B cell (primary cell): ENCODE results near the gene BICDL1. TPM values are rescaled to one million over a fixed set of nuclear protein-coding genes. Genes with fewer than 3 reads are reported as not detected.

ENCODE experiments used
- ATAC-seq: fragments of 200-7000 bp; cut with Tn5 transposase; one replicate; pipeline ENCODE4 v1.10.0; 2021; ENCODE audit warnings: low read depth, mild to moderate bottlenecking, moderate number of reproducible peaks, moderate library complexity
- CTCF ChIA-PET: fragments of 350-600 bp; sonication (Branson Sonifier 250); formaldehyde crosslinking; loops from one replicate; lab custom pipeline; 2021; ENCODE audit warnings: antibody characterized with exemption, inconsistent platforms; lab: Charles Lee
- POLR2A ChIA-PET: fragments of 350-600 bp; sonication (Branson Sonifier 250); formaldehyde crosslinking; loops from one replicate; lab custom pipeline; 2021; ENCODE audit warnings: antibody characterized with exemption; lab: Charles Lee
- DNase-seq: peaks from one replicate; pipeline ENCODE4 v3.0.0; 2013
- H2AFZ ChIP-seq: 2 replicates; pipeline ENCODE4 v1.6.1; 2012; ENCODE audit warnings: mild to moderate bottlenecking, low read depth, low read length; ENCODE audit not compliant: insufficient read depth, poor library complexity, severe bottlenecking
- H3K27ac ChIP-seq, 2 donors: 1 replicate in 1 of 2; 2 replicates in 1 of 2; pipeline ENCODE4 v1.5.1; 2012 to 2013; ENCODE audit warnings: low read length in 2 of 2, mild to moderate bottlenecking in 2 of 2, moderate library complexity in 1 of 2
- H3K27me3 ChIP-seq, 4 experiments: fragments of 200-600 bp in 1 of 4; sonication (generic) in 1 of 4; replicated peaks in 1 of 4; 1 replicate in 2 of 4; 2 replicates in 2 of 4; pipeline versions ENCODE4 v1.6.1 to v1.7.0; 2013 to 2016; ENCODE audit warnings: low read length in 3 of 4, mild to moderate bottlenecking in 2 of 4, mixed read lengths in 1 of 4, moderate library complexity in 1 of 4; ENCODE audit not compliant: insufficient read depth in 4 of 4, control insufficient read depth in 3 of 4; ENCODE audit errors: control extremely low read depth in 1 of 4
- H3K36me3 ChIP-seq, 2 experiments: replicated peaks in 1 of 2; 1 replicate in 1 of 2; 2 replicates in 1 of 2; pipeline versions ENCODE4 v1.6.1 to v1.7.1; 2013; ENCODE audit warnings: low read length in 1 of 2; ENCODE audit not compliant: insufficient read depth in 2 of 2, control insufficient read depth in 1 of 2; ENCODE audit errors: control extremely low read depth in 1 of 2, extremely low read depth in 1 of 2
- H3K4me1 ChIP-seq, 2 donors: fragments of 200-600 bp in 1 of 2; sonication (generic) in 1 of 2; 1 replicate in 1 of 2; 2 replicates in 1 of 2; pipeline versions ENCODE4 v1.5.1 to v1.6.1; 2013 to 2017; ENCODE audit warnings: low read length in 2 of 2; ENCODE audit not compliant: control insufficient read depth in 2 of 2, insufficient read depth in 2 of 2
- H3K4me2 ChIP-seq: replicated peaks from 2 replicates; pipeline ENCODE3; 2012; ENCODE audit warnings: mild to moderate bottlenecking, low read depth, low read length; ENCODE audit not compliant: poor library complexity, severe bottlenecking
- H3K4me3 ChIP-seq, 5 experiments: fragments of 200-600 bp in 1 of 5; sonication (generic) in 1 of 5; 1 replicate in 3 of 5; 2 replicates in 2 of 5; pipeline versions ENCODE4 v1.5.1 to v1.7.0; 2011 to 2016; ENCODE audit warnings: low read length in 4 of 5, mild to moderate bottlenecking in 4 of 5, low read depth in 2 of 5, control low read depth in 1 of 5, moderate library complexity in 1 of 5; ENCODE audit not compliant: insufficient read depth in 1 of 5; ENCODE audit errors: control extremely low read depth in 1 of 5, extremely low read depth in 1 of 5
- H3K79me2 ChIP-seq: fragments of 200-600 bp; sonication (generic); one replicate; pipeline ENCODE4 v1.6.0; 2016; ENCODE audit warnings: low read length; ENCODE audit not compliant: control insufficient read depth, insufficient read depth
- H3K9ac ChIP-seq: fragments of 200-600 bp; sonication (generic); 2 replicates; pipeline ENCODE4 v1.6.1; 2017; ENCODE audit warnings: mild to moderate bottlenecking, low read length, moderate library complexity
- H3K9me3 ChIP-seq, 3 donors: one replicate each; pipeline versions ENCODE4 v1.6.1 to v1.7.1; 2013; ENCODE audit warnings: low read length in 2 of 3; ENCODE audit not compliant: control insufficient read depth in 2 of 3, insufficient read depth in 1 of 3; ENCODE audit errors: control extremely low read depth in 1 of 3
- H4K20me1 ChIP-seq: 2 replicates; pipeline ENCODE4 v1.6.0; 2012; ENCODE audit warnings: mild to moderate bottlenecking, low read length; ENCODE audit not compliant: insufficient read depth, control insufficient read depth, poor library complexity, severe bottlenecking
- H3K27ac Mint-ChIP-seq: one replicate; pipeline ENCODE4 v1.8.0; 2021; ENCODE audit warnings: mixed read lengths
- H3K27me3 Mint-ChIP-seq: one replicate; pipeline ENCODE4 v1.8.0; 2021; ENCODE audit warnings: mixed read lengths
- H3K4me1 Mint-ChIP-seq: one replicate; pipeline ENCODE4 v1.8.0; 2021; ENCODE audit warnings: mixed read lengths
- H3K4me3 Mint-ChIP-seq: one replicate; pipeline ENCODE4 v1.8.0; 2021; ENCODE audit warnings: mixed read lengths
- H3K9me3 Mint-ChIP-seq: one replicate; pipeline ENCODE4 v1.8.0; 2022; ENCODE audit warnings: mixed read lengths; ENCODE audit not compliant: insufficient read depth
- CTCF ChIP-seq: fragments of 200-600 bp; IDR thresholded peaks from one replicate; pipeline ENCODE4 v1.8.0; 2022; ENCODE audit warnings: antibody characterized with exemption, mild to moderate bottlenecking
- EZH2 ChIP-seq: IDR thresholded peaks from 2 replicates; pipeline ENCODE4 v1.6.1; 2012; ENCODE audit warnings: borderline replicate concordance, low read depth, mild to moderate bottlenecking, moderate library complexity, low read length; ENCODE audit not compliant: insufficient read depth, poor library complexity, severe bottlenecking
- WGBS: methylation state at CpG from one replicate; pipeline ENCODE4 v1.1.5; 2013; ENCODE audit warnings: missing lambda C conversion rate; ENCODE audit not compliant: insufficient coverage; 5-methylcytosine and 5-hydroxymethylcytosine counted together
- intact Hi-C: fragments of 100-400 bp; cut with micrococcal nuclease; formaldehyde crosslinking; loops from one replicate; pipeline ENCODE4 v1.10.0; 2022
- polyA plus RNA-seq: library from polyadenylated mRNA; depleted of rRNA; stranded (reverse); fragments of >200 nt; gene quantifications from 2 replicates; pipeline ENCODE4 v1.2.3, GENCODE V29; 2012
- total RNA-seq, 2 donors: library from RNA; stranded (reverse); fragments of 120-200 nt in 1 of 2; gene quantifications; 1 replicate in 1 of 2; 2 replicates in 1 of 2; pipeline versions ENCODE4 v1.2.3 to v1.2.4, GENCODE V29; 2013 to 2022

BICDL1 gene
- total and polyA plus RNA-seq, 2 donors (not counting 1 experiment from before 2014, with no cell fraction given), result 15.6 to 41.5 TPM

GRCh38 chr12:120067901-120068300 is 78.9 kb downstream of the BICDL1 start:
- no peaks in the 10 kb centered on the region for H3K9me3 Mint-ChIP-seq
- 90% methylated on average over 3 of the region's 3 CpGs for WGBS
- H3K27me3 Mint-ChIP-seq, result no peaks in the 10 kb centered on the region
- Histone ChIP-seq H3K4me2 (no peak overlapping the region), H3K79me2 (no peaks in the 10 kb centered on the region), H3K9me3 (no peaks in the 10 kb centered on the region), H2AFZ (no peak overlapping the region), H3K4me1 (no peaks in the 10 kb centered on the region), H3K27ac (no peak overlapping the region), H3K9ac (no peak overlapping the region), H3K4me3 (no peak overlapping the region), H3K36me3 (peaks cover 0 to 10% of the 10 kb centered on the region in 2 experiments), H3K27me3 (no peaks in the 10 kb centered on the region), H4K20me1 (no peaks in the 10 kb centered on the region)
- ATAC-seq (no peak), DNase-seq (no peak)
- intact Hi-C loops, result no loop called here
- TF ChIP-seq EZH2 (no peak), CTCF (no peak)
- ChIA-PET CTCF (no interaction called here), POLR2A (interaction anchor here (0.6 kb wide), 1 partner anchor 125 kb away, joined by 3 read pairs; no protein-coding TSS in a partner anchor)
- H3K4me1 Mint-ChIP-seq, result no peaks in the 10 kb centered on the region
- no peak overlapping the region for H3K27ac Mint-ChIP-seq
- no peak overlapping the region for H3K4me3 Mint-ChIP-seq

DNA sequence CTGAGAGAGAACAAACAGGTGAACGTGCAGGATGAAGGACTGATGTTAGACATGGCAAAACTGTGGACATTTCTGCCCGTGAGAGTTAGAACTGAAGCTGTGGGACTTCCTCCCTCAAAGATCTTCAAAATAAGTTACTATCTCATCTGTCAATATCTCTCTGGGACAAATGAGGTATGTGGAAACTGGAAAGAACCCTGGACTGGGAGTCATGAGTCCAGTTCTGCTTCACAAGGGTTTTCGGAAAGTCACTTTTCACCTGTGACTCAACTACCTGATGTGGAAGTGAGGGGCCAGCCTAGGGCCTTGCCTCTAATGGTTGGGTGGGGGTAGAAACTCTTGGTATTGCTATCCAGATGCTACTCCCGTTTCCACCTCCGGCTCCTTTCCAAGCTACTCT is 80.2 kb downstream of the BICDL1 start:
- intact Hi-C loops, result no loop called here
- DNase-seq, result no peak
- no peak for TF ChIP-seq CTCF
- H3K4me2 ChIP-seq, result no peak overlapping the region
- no peaks in the 10 kb centered on the region for H3K27me3 ChIP-seq
- H3K9ac ChIP-seq, result no peak overlapping the region
- Mint-ChIP-seq H3K4me1 (no peaks in the 10 kb centered on the region), H3K27ac (no peak overlapping the region), H3K27me3 (no peaks in the 10 kb centered on the region), H3K4me3 (no peak overlapping the region), H3K9me3 (no peaks in the 10 kb centered on the region)
- whole genome bisulfite sequencing, result 88% methylated on average over 1 of the region's 5 CpGs
- POLR2A ChIA-PET, result no interaction called here
- no peak for ATAC-seq
- no peaks in the 10 kb centered on the region for H3K4me1 ChIP-seq
- H4K20me1 ChIP-seq, result no peaks in the 10 kb centered on the region
- H3K9me3 ChIP-seq, result no peaks in the 10 kb centered on the region
- CTCF ChIA-PET, result no interaction called here
- H3K79me2 ChIP-seq, result no peaks in the 10 kb centered on the region
- peaks cover 0 to 10% of the 10 kb centered on the region in 2 experiments for H3K36me3 ChIP-seq
- H3K4me3 ChIP-seq, result no peak overlapping the region
- H3K27ac ChIP-seq, result no peak overlapping the region
- H2AFZ ChIP-seq, result no peak overlapping the region
